K562 (cell line): ENCODE data around the gene OVOL1. TPM values are rescaled to one million over a fixed set of nuclear protein-coding genes. Genes with fewer than 3 reads are reported as not detected.
A peak's percentile ranks its signal among the peaks of the same experiment; 100 is the strongest.

Experiments used
- ATAC-seq: fragments of 200-7000 bp; cut with Tn5 transposase; 3 replicates; pipeline ENCODE4 v1.9.1; 2020; ENCODE audit warnings: moderate library complexity
- BruUV-seq: library from RNA; stranded (reverse); fragments of 400-500 nt; replicated peaks from 2 replicates; lab custom pipeline; 2021; lab: Mats Ljungman, UMichigan
- CTCF ChIA-PET: fragments of 300-600 bp; formaldehyde crosslinking; extraction: SDS; loops from one replicate; lab custom pipeline; 2021; ENCODE audit warnings: low intra/inter-chr PET ratio; lab: Yijun Ruan, JAX
- POLR2A ChIA-PET: fragments of 300-600, 350-650 bp; sonication (Branson Sonifier 250); formaldehyde crosslinking; extraction: SDS; loops from one replicate; lab custom pipeline; 2021; ENCODE audit warnings: antibody characterized with exemption, inconsistent platforms; lab: Yijun Ruan, JAX
- DNase-seq, 4 experiments: peaks; one replicate each; pipeline versions ENCODE4 v3.0.0 to v3.0.0-alpha.2; 2011 to 2018; ENCODE audit warnings: low spot score in 3 of 4, mixed read lengths in 3 of 4; ENCODE audit errors: extremely low read depth in 1 of 4
- FAIRE-seq: peaks from 2 replicates; lab custom pipeline; 2011; peaks lifted over from hg19 to GRCh38; lab: Jason Lieb, UNC
- H2AFZ ChIP-seq: 2 replicates; pipeline ENCODE4 v1.6.0; 2011; ENCODE audit warnings: low read depth, low read length, control low read depth, inconsistent platforms
- H3K27ac ChIP-seq: fragments of 200-600 bp; 3 replicates; pipeline ENCODE4 v1.8.0; 2011; ENCODE audit warnings: low read depth, mild to moderate bottlenecking, control low read depth, inconsistent platforms, low read length, moderate library complexity, mixed read lengths; ENCODE audit errors: extremely low read depth
- H3K27me3 ChIP-seq, 2 experiments: fragments of 300-600 bp in 1 of 2; 2 replicates in 1 of 2; 3 replicates in 1 of 2; pipeline versions ENCODE4 v1.6.0 to v1.8.0; 2011; ENCODE audit warnings: inconsistent platforms in 2 of 2, low read length in 2 of 2, mild to moderate bottlenecking in 1 of 2, mixed read lengths in 1 of 2, moderate library complexity in 1 of 2; ENCODE audit not compliant: control insufficient read depth in 2 of 2, insufficient read depth in 2 of 2
- H3K36me3 ChIP-seq: fragments of 300-600 bp; 3 replicates; pipeline ENCODE4 v1.8.0; 2011; ENCODE audit warnings: mild to moderate bottlenecking, low read length, inconsistent platforms; ENCODE audit not compliant: control insufficient read depth, insufficient read depth
- H3K4me1 ChIP-seq, 2 experiments: fragments of 200-600 bp in 1 of 2; replicated peaks in 1 of 2; 2 replicates in 1 of 2; 3 replicates in 1 of 2; pipeline versions ENCODE4 v1.5.1 to v1.8.0; 2011; ENCODE audit warnings: inconsistent platforms in 2 of 2, low read length in 2 of 2, mild to moderate bottlenecking in 1 of 2, mixed read lengths in 1 of 2, moderate library complexity in 1 of 2; ENCODE audit not compliant: control insufficient read depth in 2 of 2, insufficient read depth in 2 of 2
- H3K4me2 ChIP-seq: 2 replicates; pipeline ENCODE4 v1.6.1; 2011; ENCODE audit warnings: low read length, control low read depth, inconsistent platforms, mixed read lengths; ENCODE audit not compliant: insufficient read depth
- H3K4me3 ChIP-seq: fragments of 200-600 bp; sonication (generic), shearing (Covaris generic); 2 replicates; pipeline ENCODE4 v1.5.1; 2016; ENCODE audit warnings: control low read depth, inconsistent platforms
- H3K79me2 ChIP-seq: fragments of 200-600 bp; 3 replicates; pipeline ENCODE4 v1.8.0; 2011; ENCODE audit warnings: low read length, inconsistent platforms; ENCODE audit not compliant: control insufficient read depth, insufficient read depth
- H3K9ac ChIP-seq, 2 experiments: 2 replicates each; pipeline versions ENCODE4 v1.6.0 to v1.6.1; 2011; ENCODE audit warnings: low read depth in 2 of 2, low read length in 2 of 2, control low read depth in 1 of 2, inconsistent platforms in 1 of 2, mild to moderate bottlenecking in 1 of 2, mixed read lengths in 1 of 2; ENCODE audit not compliant: insufficient read depth in 1 of 2
- H3K9me1 ChIP-seq: one replicate; pipeline ENCODE4 v1.6.0; 2011; ENCODE audit warnings: inconsistent platforms, mild to moderate bottlenecking, low read length, moderate library complexity; ENCODE audit not compliant: control insufficient read depth, insufficient read depth
- H3K9me3 ChIP-seq: replicated peaks from 2 replicates; pipeline ENCODE4 v1.5.1; 2011; ENCODE audit warnings: low read depth, low read length, inconsistent platforms; ENCODE audit not compliant: control insufficient read depth, insufficient read depth
- H4K20me1 ChIP-seq: replicated peaks from 2 replicates; pipeline ENCODE4 v1.6.1; 2011; ENCODE audit warnings: low read length, inconsistent platforms, mixed read lengths; ENCODE audit not compliant: control insufficient read depth, insufficient read depth
- CTCF ChIP-seq, 3 experiments: IDR thresholded peaks in 2 of 3; conservative IDR thresholded peaks in 1 of 3; 2 replicates each; pipeline ENCODE4 v1.5.1; 2011 to 2012; ENCODE audit warnings: low read length in 3 of 3, mild to moderate bottlenecking in 3 of 3, control low read depth in 2 of 3, improper control_type of control experiment in 1 of 3, inconsistent platforms in 1 of 3, low read depth in 1 of 3, mixed read lengths in 1 of 3, moderate library complexity in 1 of 3; ENCODE audit not compliant: insufficient read depth in 2 of 3
- CTCFL ChIP-seq: IDR thresholded peaks from 2 replicates; pipeline ENCODE4 v1.6.1; 2011; ENCODE audit warnings: borderline replicate concordance, low read depth, mild to moderate bottlenecking, moderate library complexity, low read length; ENCODE audit not compliant: insufficient read depth, poor library complexity, severe bottlenecking
- CXXC5 ChIP-seq: fragments of 250-450 bp; sonication (Bioruptor Pico); IDR thresholded peaks from 2 replicates; pipeline ENCODE4 v1.8.0; 2022; ENCODE audit warnings: inconsistent platforms, mild to moderate bottlenecking, moderate library complexity
- ELF1 ChIP-seq: fragments of 200-800 bp; sonication (Bioruptor generic); IDR thresholded peaks from 2 replicates; pipeline ENCODE4 v1.6.1; 2016; ENCODE audit warnings: missing genetic modification characterization, missing compliant biosample characterization
- GABPA ChIP-seq: fragments of 200-800 bp; sonication (Bioruptor generic); conservative IDR thresholded peaks from 2 replicates; pipeline ENCODE4 v1.6.1; 2016; ENCODE audit warnings: low read depth, missing genetic modification characterization, missing compliant biosample characterization
- GATAD2B ChIP-seq: fragments of 450-650 bp; IDR thresholded peaks from 2 replicates; pipeline ENCODE4 v1.6.1; 2017; ENCODE audit warnings: mild to moderate bottlenecking, borderline replicate concordance
- GMEB1 ChIP-seq: fragments of 250-450 bp; sonication (Bioruptor Pico); IDR thresholded peaks from 2 replicates; pipeline ENCODE4 v1.4.0; 2020; ENCODE audit warnings: mild to moderate bottlenecking
- HNRNPUL1 ChIP-seq: fragments of 200-400 bp; formaldehyde crosslinking; IDR thresholded peaks from 2 replicates; pipeline ENCODE4 v1.6.1; 2017; ENCODE audit warnings: low read length
- MAZ ChIP-seq, 2 experiments: fragments of 450-650 bp in 1 of 2; sonication (generic) in 1 of 2; formaldehyde crosslinking; IDR thresholded peaks in 1 of 2; conservative IDR thresholded peaks in 1 of 2; 2 replicates each; pipeline versions ENCODE4 v1.4.0 to v1.5.0; 2020; ENCODE audit warnings: mild to moderate bottlenecking in 1 of 2, missing genetic modification reagents in 1 of 2
- MCM2 ChIP-seq: fragments of 450-650 bp; IDR thresholded peaks from 2 replicates; pipeline ENCODE4 v1.6.1; 2017; ENCODE audit warnings: low read depth, mild to moderate bottlenecking
- POLR2AphosphoS5 ChIP-seq: IDR thresholded peaks from 2 replicates; pipeline ENCODE4 v1.6.1; 2011; ENCODE audit warnings: mild to moderate bottlenecking, low read depth, low read length, moderate library complexity; ENCODE audit not compliant: control insufficient read depth, insufficient read depth
- POLR2B ChIP-seq: fragments of 450-650 bp; IDR thresholded peaks from 2 replicates; pipeline ENCODE4 v1.6.1; 2018; ENCODE audit warnings: low read depth; ENCODE audit not compliant: partially characterized antibody
- RB1 ChIP-seq: fragments of 450-650 bp; IDR thresholded peaks from 2 replicates; pipeline ENCODE4 v1.6.1; 2017; ENCODE audit warnings: low read depth, mild to moderate bottlenecking
- SRSF1 ChIP-seq: fragments of 200-400 bp; formaldehyde crosslinking; IDR thresholded peaks from 2 replicates; pipeline ENCODE4 v1.6.1; 2017; ENCODE audit warnings: mild to moderate bottlenecking, low read depth, low read length, moderate library complexity
- TAF15 ChIP-seq: fragments of 200-400 bp; formaldehyde crosslinking; IDR thresholded peaks from 2 replicates; pipeline ENCODE4 v1.6.1; 2017; ENCODE audit warnings: mild to moderate bottlenecking, low read depth, low read length, moderate library complexity
- ZBTB1 ChIP-seq: sonication (generic); formaldehyde crosslinking; IDR thresholded peaks from 2 replicates; pipeline ENCODE4 v1.8.1; 2023; ENCODE audit warnings: missing genetic modification reagents, low read depth, mild to moderate bottlenecking, borderline replicate concordance
- WGBS: fragments of 100-300 bp; shearing (Covaris generic); methylation state at CpG from one replicate; pipeline ENCODE4 v1.1.6; 2016; ENCODE audit warnings: low coverage, mixed read lengths; ENCODE audit not compliant: insufficient coverage; ENCODE audit errors: missing lambda C conversion rate; 5-methylcytosine and 5-hydroxymethylcytosine counted together
- in situ Hi-C: fragments of 300-500 bp; cut with MboI; formaldehyde crosslinking; loops from 4 replicates; pipeline ENCODE4 v1.15.0; 2018; ENCODE audit warnings: inconsistent platforms, mixed read lengths
- intact Hi-C: fragments of 100-400 bp; cut with micrococcal nuclease; formaldehyde crosslinking; loops from 2 replicates; pipeline ENCODE4 v1.14.2; 2022
- polyA plus RNA-seq, 8 experiments: library from polyadenylated mRNA; depleted of rRNA in 4 of 8; stranded (reverse) in 5 of 8; unstranded in 3 of 8; fragments of >200 nt; fragmentation: Nextera tagmentation in 2 of 8; fragmentation: Illumina TruSeq in 1 of 8; extraction: Ambion mirVana in 2 of 8; extraction: Trizol in 1 of 8; gene quantifications; 2 replicates each; pipeline versions ENCODE4 v1.2.1 to v1.2.3, GENCODE V29; 2011 to 2014; ENCODE audit warnings: inconsistent platforms in 1 of 8, missing spikeins in 1 of 8
- total RNA-seq, 7 experiments: library from RNA; depleted of rRNA in 6 of 7; stranded (reverse); fragments of >200 nt in 6 of 7; fragmentation: Illumina TruSeq in 2 of 7; extraction: Trizol in 2 of 7; gene quantifications; 2 replicates each; pipeline versions ENCODE4 v1.2.1 to v1.2.3, GENCODE V29; 2011 to 2021; ENCODE audit warnings: low replicate concordance in 1 of 7

OVOL1 gene
- total and polyA plus RNA-seq, 9 of the 15 experiments (the other 6 are each of a cell fraction or from before 2014, with no cell fraction given) = 0.09 TPM; not detected in 8

GRCh38 chr11:65780770-65781151, 6.1 kb upstream of the OVOL1 start, which contains the start of gene AP5B1:
Gene AP5B1 (minus strand): TSS chr11:65780976. CDS start chr11:65780591, 385 bp downstream.
- Histone ChIP-seq H3K9me3 (no peaks in the 10 kb centered on the region), H3K4me1 (peaks cover 7 to 49% of the 10 kb centered on the region in 2 experiments; a peak in 4 of 5 replicates), H3K79me2 (peaks cover 22% of the 10 kb centered on the region), H4K20me1 (peaks cover 13% of the 10 kb centered on the region; the same call in 1 of the 2 replicates), H3K36me3 (peaks cover 36% of the 10 kb centered on the region; the same call in 2 of the 3 replicates), H2AFZ (peak within 1 kb of the TSS; percentile 92), H3K9ac (peak within 1 kb of the TSS; percentile 91 to 99), H3K27me3 (no peaks in the 10 kb centered on the region), H3K4me2 (peak within 1 kb of the TSS; percentile 98), H3K9me1 (peaks cover 13% of the 10 kb centered on the region), H3K4me3 (peak within 1 kb of the TSS; percentile 86), H3K27ac (peak within 1 kb of the TSS; percentile 95)
- peak; percentile 77 for ATAC-seq
- ChIA-PET CTCF (interaction anchor here (0.7 to 2.6 kb wide), 4 partner anchors 37 to 104 kb away, joined by 3 to 31 read pairs (median 4); no protein-coding TSS in a partner anchor), POLR2A (interaction anchor here (0.6 to 3.3 kb wide), 11 partner anchors 8 to 269 kb away, joined by 3 to 18 read pairs (median 4); partner anchors contain the start of genes KAT5, MUS81 and PCNX3)
- FAIRE-seq = no peak
- in situ Hi-C loops = no loop called here
- DNase-seq = peak; percentile 82 to 91 (median 90)
- no TSS peak for BruUV-seq
- WGBS = under 1% methylated on average over 16 of the region's 59 CpGs
- intact Hi-C loops = loop anchor here (5.0 to 10.0 kb wide), 3 partner anchors 37 to 204 kb away; partner anchors contain the start of gene FIBP
- TF ChIP-seq POLR2AphosphoS5 (peak; percentile 54; the same call in 1 of the 2 replicates), TAF15 (no peak), GATAD2B (peak; percentile 69; the same call in 1 of the 2 replicates), MCM2 (no peak), CTCFL (peak; percentile 87), SRSF1 (no peak), MAZ (CRISPR knock-in tag; conservative IDR thresholded peaks at IDR 0.05 in 1 of 2, IDR thresholded peaks at IDR 0.05 in 1 of 2) (peak in 1 of 2 experiments; percentile 83; a peak in 2 of 4 replicates), RB1 (peak; percentile 83), GABPA (tag) (peak; percentile 72), GMEB1 (CRISPR knock-in tag) (peak; percentile 38; the same call in 1 of the 2 replicates), POLR2B (no peak), ZBTB1 (CRISPR knock-in tag) (peak; percentile 98), CXXC5 (CRISPR knock-in tag) (peak; percentile 70), HNRNPUL1 (no peak), ELF1 (tag) (peak; percentile 84), CTCF (IDR thresholded peaks at IDR 0.05 in 2 of 3, conservative IDR thresholded peaks at IDR 0.05 in 1 of 3; ENCODE audit: insufficient read depth in 2 of 3, low read depth in 1 of 3, low read length in 3 of 3) (peak in 2 of 3 experiments; percentile 23 to 66; a peak in 4 of 6 replicates)
